Activated T-cell treated with anti-CD3 and anti-CD28 coated beads, Interleukin-2, amount 50 U/mL, for 4 hours (primary cell): ENCODE data around the gene TUB. TPM values are rescaled to one million over a fixed set of nuclear protein-coding genes. Genes with fewer than 3 reads are reported as not detected.
A peak's percentile ranks its signal among the peaks of the same experiment; 100 is the strongest.

Experiments
- ATAC-seq, 2 donors: fragments of 200-7000 bp; cut with Tn5 transposase; one replicate each; pipeline ENCODE4 v1.10.0; 2021
- DNase-seq: peaks from one replicate; pipeline ENCODE4 v3.0.0-alpha.2; 2020
- H3K27me3 Mint-ChIP-seq: one replicate; pipeline ENCODE4 v1.8.0; 2021; ENCODE audit warnings: low read depth, mixed read lengths
- H3K36me3 Mint-ChIP-seq: one replicate; pipeline ENCODE4 v1.8.0; 2022; ENCODE audit warnings: mixed read lengths; ENCODE audit not compliant: insufficient read depth
- H3K4me1 Mint-ChIP-seq: one replicate; pipeline ENCODE4 v1.8.0; 2021; ENCODE audit warnings: low read depth, mixed read lengths
- H3K4me3 Mint-ChIP-seq: one replicate; pipeline ENCODE4 v1.8.0; 2021; ENCODE audit warnings: mild to moderate bottlenecking, moderate library complexity, mixed read lengths
- H3K9me3 Mint-ChIP-seq: one replicate; pipeline ENCODE4 v1.8.0; 2021; ENCODE audit warnings: mixed read lengths
- total RNA-seq, 3 donors: library from RNA; stranded (reverse); gene quantifications; one replicate each; pipeline ENCODE4 v1.2.1, GENCODE V29; 2021

The TUB gene, protein sequence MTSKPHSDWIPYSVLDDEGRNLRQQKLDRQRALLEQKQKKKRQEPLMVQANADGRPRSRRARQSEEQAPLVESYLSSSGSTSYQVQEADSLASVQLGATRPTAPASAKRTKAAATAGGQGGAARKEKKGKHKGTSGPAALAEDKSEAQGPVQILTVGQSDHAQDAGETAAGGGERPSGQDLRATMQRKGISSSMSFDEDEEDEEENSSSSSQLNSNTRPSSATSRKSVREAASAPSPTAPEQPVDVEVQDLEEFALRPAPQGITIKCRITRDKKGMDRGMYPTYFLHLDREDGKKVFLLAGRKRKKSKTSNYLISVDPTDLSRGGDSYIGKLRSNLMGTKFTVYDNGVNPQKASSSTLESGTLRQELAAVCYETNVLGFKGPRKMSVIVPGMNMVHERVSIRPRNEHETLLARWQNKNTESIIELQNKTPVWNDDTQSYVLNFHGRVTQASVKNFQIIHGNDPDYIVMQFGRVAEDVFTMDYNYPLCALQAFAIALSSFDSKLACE
- total RNA-seq, result under 1 TPM; 0.14 to 0.43 (median 0.32) TPM

GRCh38 chr11:8080674-8081590 is at the start of gene TUB:
Gene TUB, plus strand, starts transcription at chr11:8081211. Its CDS starts 300 bp downstream, at chr11:8081511.
- Mint-ChIP-seq H3K36me3 (no peaks in the 10 kb centered on the region), H3K4me1 (peaks cover 5% of the 10 kb centered on the region), H3K9me3 (no peaks in the 10 kb centered on the region), H3K27me3 (peaks cover 59% of the 10 kb centered on the region), H3K4me3 (peak within 1 kb of the TSS; percentile 62)
- DNase-seq, result no peak
- peak; percentile 66 to 69 for ATAC-seq

DNA sequence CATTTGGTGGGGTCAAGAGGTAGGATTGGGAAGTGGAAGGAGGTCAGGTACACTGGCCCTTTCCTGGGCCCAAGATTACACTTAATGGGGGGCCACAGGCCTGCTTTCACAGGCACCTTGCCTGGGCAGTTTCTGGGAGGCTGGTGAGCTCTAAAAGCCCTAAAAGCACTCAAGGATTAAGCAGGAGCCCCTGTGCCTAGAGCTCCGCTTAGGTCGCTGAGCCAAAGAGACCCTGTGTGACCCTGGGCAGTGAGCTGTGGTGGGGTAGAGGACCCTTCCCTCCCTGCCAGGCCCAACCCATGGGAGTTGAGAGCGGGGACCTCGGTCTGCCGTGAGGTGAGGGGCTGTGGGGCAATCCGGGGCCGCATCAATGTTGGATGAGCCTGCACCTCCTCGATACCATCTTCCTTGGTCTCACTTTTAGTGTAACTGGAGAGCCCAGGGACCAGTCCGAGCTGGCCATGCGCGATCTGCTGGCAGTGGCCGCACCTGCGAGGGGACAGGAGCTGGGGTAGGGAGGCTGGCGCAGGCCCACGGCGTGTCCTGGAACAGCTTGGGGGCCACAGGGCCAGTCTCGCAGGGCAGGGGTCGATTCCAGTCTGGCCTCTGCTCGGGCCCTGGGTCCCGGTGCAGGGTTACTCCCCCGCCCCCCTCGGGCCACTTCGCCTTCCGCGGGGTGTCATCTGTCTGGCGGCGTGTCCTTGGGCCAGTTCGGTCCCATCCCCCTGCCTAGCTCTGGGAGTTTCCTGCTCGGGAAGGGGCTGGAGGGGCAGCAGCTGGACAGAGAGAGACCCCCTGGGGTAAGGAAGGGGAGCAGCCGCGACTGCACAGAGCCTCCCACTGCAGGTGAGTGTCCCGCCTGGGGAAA is 49.5 kb upstream of the TUB start:
- ATAC-seq (no peak), DNase-seq (no peak)
- no peaks in the 10 kb centered on the region for H3K9me3 Mint-ChIP-seq

DNA sequence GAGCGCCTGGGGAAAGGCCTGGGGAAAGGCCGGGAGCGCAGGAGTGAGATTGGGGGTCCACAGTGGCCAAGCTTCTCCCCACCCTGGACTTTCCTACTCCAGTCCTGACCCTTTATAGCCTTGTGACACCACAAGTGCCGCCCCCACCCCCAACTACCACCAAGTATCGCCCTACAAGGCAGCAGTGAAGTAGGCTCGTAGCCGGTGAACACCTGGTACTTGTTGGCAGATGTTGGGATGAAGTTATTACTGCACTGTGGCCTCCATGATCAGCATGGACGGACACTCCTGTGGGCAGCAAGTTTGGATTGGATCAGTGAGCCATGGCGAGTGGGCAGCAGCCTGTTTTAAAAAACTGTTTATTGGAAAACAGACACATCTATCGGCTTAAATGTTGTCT is 48.9 kb upstream of the TUB start:
- DNase-seq (no peak), ATAC-seq (no peak)
- H3K4me1 Mint-ChIP-seq, result peaks cover 2% of the 10 kb centered on the region
- no peaks in the 10 kb centered on the region for H3K36me3 Mint-ChIP-seq
- H3K27me3 Mint-ChIP-seq, result peaks cover 26% of the 10 kb centered on the region
- H3K9me3 Mint-ChIP-seq, result no peaks in the 10 kb centered on the region
- H3K4me3 Mint-ChIP-seq, result no peak overlapping the region

More for the DNA sequence above, 49.5 kb upstream of the TUB start:
- H3K27me3 Mint-ChIP-seq, result peaks cover 26% of the 10 kb centered on the region
- no peak overlapping the region for H3K4me3 Mint-ChIP-seq
- no peaks in the 10 kb centered on the region for H3K36me3 Mint-ChIP-seq
- peaks cover 2% of the 10 kb centered on the region for H3K4me1 Mint-ChIP-seq

- no peak overlapping the region for H3K4me3 Mint-ChIP-seq
- no peak for DNase-seq
- no peaks in the 10 kb centered on the region for H3K9me3 Mint-ChIP-seq
- peaks cover 26% of the 10 kb centered on the region for H3K27me3 Mint-ChIP-seq
- peak; percentile 10 to 23 for ATAC-seq
- H3K36me3 Mint-ChIP-seq, result no peaks in the 10 kb centered on the region
- H3K4me1 Mint-ChIP-seq, result peaks cover 2% of the 10 kb centered on the region
These were observed 48.3 kb upstream of the TUB start for GRCh38 chr11:8032576-8033304.

DNA sequence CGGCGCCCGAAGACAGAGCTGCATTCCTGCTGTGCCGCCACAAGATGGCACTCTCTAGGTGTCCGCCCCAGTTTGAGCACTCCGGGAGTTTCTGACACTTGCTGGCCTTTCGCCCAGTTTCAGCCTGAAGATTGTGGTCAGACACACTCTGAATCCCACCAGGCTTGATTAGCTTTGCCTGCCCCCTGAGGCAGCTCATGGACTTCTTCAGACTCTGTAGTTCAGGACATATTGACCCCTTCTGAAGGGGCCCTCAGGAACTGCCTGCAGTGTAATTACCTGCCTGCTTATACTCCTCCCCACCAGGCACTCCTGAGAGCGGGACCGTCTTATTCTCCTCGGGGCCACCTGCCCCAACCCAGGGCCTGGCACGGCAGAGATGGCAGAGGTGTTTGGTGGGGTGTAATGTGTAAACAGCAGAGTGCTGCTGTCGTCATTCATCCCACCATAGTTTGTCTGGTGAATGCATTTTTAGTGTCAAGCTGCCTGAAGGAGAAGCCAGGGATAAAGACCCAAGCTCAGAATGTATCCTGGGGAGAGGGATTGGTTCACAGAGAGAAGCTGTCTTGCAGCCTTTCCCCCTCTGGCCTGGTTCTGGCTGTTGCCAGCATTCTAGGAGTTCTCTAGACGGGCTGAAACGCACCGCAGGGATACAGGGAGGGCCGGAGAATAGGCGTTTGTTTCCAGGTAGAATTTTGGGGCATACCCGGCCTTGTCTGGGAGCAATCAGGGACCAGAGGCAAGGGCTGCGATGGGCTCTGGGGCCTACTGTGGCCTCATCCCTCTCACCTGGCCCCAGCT is 47.5 kb upstream of the TUB start:
- peaks cover 26% of the 10 kb centered on the region for H3K27me3 Mint-ChIP-seq
- DNase-seq, result peak; percentile 26
- H3K4me3 Mint-ChIP-seq, result no peak overlapping the region
- peak; percentile 83 to 85 for ATAC-seq
- no peaks in the 10 kb centered on the region for H3K36me3 Mint-ChIP-seq
- H3K4me1 Mint-ChIP-seq, result peaks cover 2% of the 10 kb centered on the region
- H3K9me3 Mint-ChIP-seq, result no peaks in the 10 kb centered on the region

- peaks cover 26% of the 10 kb centered on the region for H3K27me3 Mint-ChIP-seq
- no peak overlapping the region for H3K4me3 Mint-ChIP-seq
- DNase-seq, result no peak
- no peaks in the 10 kb centered on the region for H3K36me3 Mint-ChIP-seq
- peaks cover 2% of the 10 kb centered on the region for H3K4me1 Mint-ChIP-seq
- no peak for ATAC-seq
- no peaks in the 10 kb centered on the region for H3K9me3 Mint-ChIP-seq
These were observed 46.9 kb upstream of the TUB start for GRCh38 chr11:8034106-8034585.

GRCh38 chr11:8034604-8035190 is 46.3 kb upstream of the TUB start:
- ATAC-seq (no peak), DNase-seq (no peak)
- peaks cover 2% of the 10 kb centered on the region for H3K4me1 Mint-ChIP-seq
- H3K4me3 Mint-ChIP-seq, result no peak overlapping the region
- H3K9me3 Mint-ChIP-seq, result no peaks in the 10 kb centered on the region
- H3K36me3 Mint-ChIP-seq, result no peaks in the 10 kb centered on the region
- H3K27me3 Mint-ChIP-seq, result peaks cover 24% of the 10 kb centered on the region

- Mint-ChIP-seq H3K4me3 (no peak overlapping the region), H3K36me3 (no peaks in the 10 kb centered on the region), H3K27me3 (peaks cover 19% of the 10 kb centered on the region), H3K9me3 (no peaks in the 10 kb centered on the region), H3K4me1 (peaks cover 2% of the 10 kb centered on the region)
- no peak for ATAC-seq
- no peak for DNase-seq
These were observed 45.7 kb upstream of the TUB start for GRCh38 chr11:8035200-8035855.

DNA sequence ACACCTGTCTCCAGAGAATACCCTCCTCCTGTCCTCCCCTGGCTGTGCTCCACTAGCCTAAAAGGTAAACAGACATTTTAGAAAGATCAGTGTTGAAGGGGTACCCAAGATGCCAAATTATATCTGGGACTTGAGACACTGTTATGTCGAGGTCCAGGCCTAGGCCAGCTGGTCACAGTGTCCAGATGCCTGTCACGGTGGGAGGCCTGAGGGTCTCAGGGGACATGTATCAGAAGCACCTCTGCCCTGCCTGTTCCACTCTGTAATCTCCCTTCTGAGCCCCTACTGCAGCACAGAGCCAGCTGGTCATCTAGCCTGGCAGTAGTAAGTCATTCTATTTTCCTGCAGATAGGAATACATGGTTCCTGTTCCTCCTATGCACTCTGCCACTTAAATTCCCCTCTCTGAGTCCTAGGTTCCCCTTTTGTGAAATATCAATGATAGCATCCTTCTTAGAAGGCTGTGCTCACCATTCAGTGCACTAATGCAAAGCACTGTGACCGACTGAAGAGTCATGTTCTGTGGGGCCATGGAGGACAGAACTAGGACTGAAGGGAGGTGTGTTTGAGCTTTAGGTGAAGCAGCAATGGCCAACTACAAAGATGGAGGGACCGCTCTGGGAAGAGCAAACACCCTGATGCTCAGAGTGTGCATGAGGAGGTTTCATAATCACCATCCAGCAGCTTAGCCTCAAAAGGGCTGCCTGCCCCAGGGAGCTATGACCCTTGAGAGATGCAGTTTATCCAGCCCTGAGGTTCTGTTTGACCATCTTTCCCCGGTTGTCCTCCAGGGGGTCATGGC is 44.8 kb upstream of the TUB start:
- Mint-ChIP-seq H3K36me3 (no peaks in the 10 kb centered on the region), H3K27me3 (peaks cover 15% of the 10 kb centered on the region), H3K4me3 (no peak overlapping the region), H3K9me3 (no peaks in the 10 kb centered on the region), H3K4me1 (peaks cover 2% of the 10 kb centered on the region)
- ATAC-seq (no peak), DNase-seq (no peak)

GRCh38 chr11:8036986-8037385 is 44.0 kb upstream of the TUB start:
- Mint-ChIP-seq H3K4me1 (peaks cover 2% of the 10 kb centered on the region), H3K27me3 (peaks cover 15% of the 10 kb centered on the region), H3K4me3 (no peak overlapping the region), H3K9me3 (no peaks in the 10 kb centered on the region), H3K36me3 (no peaks in the 10 kb centered on the region)
- DNase-seq, result no peak
- no peak for ATAC-seq

- DNase-seq, result no peak
- no peak overlapping the region for H3K4me3 Mint-ChIP-seq
- no peaks in the 10 kb centered on the region for H3K4me1 Mint-ChIP-seq
These were observed 42.6 kb upstream of the TUB start for GRCh38 chr11:8038393-8038792.

More at GRCh38 chr11:8038393-8038792, 42.6 kb upstream of the TUB start:
- no peaks in the 10 kb centered on the region for H3K36me3 Mint-ChIP-seq
- ATAC-seq, result no peak
- H3K9me3 Mint-ChIP-seq, result no peaks in the 10 kb centered on the region
- H3K27me3 Mint-ChIP-seq, result peaks cover 6% of the 10 kb centered on the region
